Mesodermal cell (in vitro differentiated cells): Measurements from ENCODE around the gene TAF9. TPM values are rescaled to one million over a fixed set of nuclear protein-coding genes. Genes with fewer than 3 reads are reported as not detected.
A peak's percentile ranks its signal among the peaks of the same experiment; 100 is the strongest.

Source experiments
- H3K27ac ChIP-seq: 2 replicates; pipeline ENCODE4 v1.7.0; 2013; ENCODE audit warnings: mild to moderate bottlenecking, low read depth, low read length, moderate library complexity; ENCODE audit not compliant: severe bottlenecking
- H3K36me3 ChIP-seq: 2 replicates; pipeline ENCODE4 v1.7.1; 2013; ENCODE audit warnings: mild to moderate bottlenecking, low read length, moderate library complexity; ENCODE audit not compliant: control insufficient read depth, insufficient read depth
- H3K4me1 ChIP-seq: one replicate; pipeline ENCODE4 v1.7.1; 2013; ENCODE audit warnings: mild to moderate bottlenecking, low read length; ENCODE audit not compliant: insufficient read depth, control insufficient read depth, poor library complexity, severe bottlenecking
- H3K4me3 ChIP-seq: 2 replicates; pipeline ENCODE4 v1.7.0; 2013; ENCODE audit warnings: low read length, control low read depth, mild to moderate bottlenecking; ENCODE audit not compliant: insufficient read depth, poor library complexity, severe bottlenecking; ENCODE audit errors: extremely low read depth
- H3K9me3 ChIP-seq: 2 replicates; pipeline ENCODE4 v1.7.1; 2013; ENCODE audit warnings: mild to moderate bottlenecking, low read length, moderate library complexity; ENCODE audit not compliant: control insufficient read depth
- WGBS, 2 experiments: methylation state at CpG; one replicate each; pipeline ENCODE4 v1.1.5; 2013; ENCODE audit warnings: missing lambda C conversion rate in 2 of 2; ENCODE audit not compliant: insufficient coverage in 2 of 2; 5-methylcytosine and 5-hydroxymethylcytosine counted together
- polyA plus RNA-seq, 2 experiments: library from polyadenylated mRNA; stranded (reverse); fragments of 50-300 nt; gene quantifications; one replicate each; pipeline ENCODE4 v1.2.3, GENCODE V29; 2013

TAF9 gene
- 85.9 TPM for polyA plus RNA-seq (2013, experiment 1 of 2)
- polyA plus RNA-seq (2013, experiment 2 of 2) = 89.8 TPM

GRCh38 chr5:69369340-69370121 lies at the start of gene TAF9, which contains the start of the genes AK6 and RAD17:
TAF9 (minus strand) TSS chr5:69369520; CDS start chr5:69365737, 3,783 bp downstream.
AK6 (minus strand) TSS chr5:69369520; CDS start chr5:69369490, 30 bp downstream.
RAD17 (plus strand) TSS chr5:69369818; CDS start chr5:69372209, 2,391 bp downstream.
- 0% methylated on average over 45 to 46 of the region's 66 CpGs for WGBS, 2 experiments
- H3K9me3 ChIP-seq = no peaks in the 10 kb centered on the region
- H3K4me1 ChIP-seq = peaks cover 2% of the 10 kb centered on the region
- H3K27ac ChIP-seq = peak within 1 kb of the TSS; percentile 100
- H3K4me3 ChIP-seq = peak within 1 kb of the TSS; percentile 79
- H3K36me3 ChIP-seq = peaks cover 32% of the 10 kb centered on the region

- no CpG with 5 or more reads among the region's 3 CpGs for WGBS, 2 experiments
Observed at GRCh38 chr5:69418554-69418953, 49.2 kb upstream of the TAF9 start.

GRCh38 chr5:69416699-69417098 lies 47.4 kb upstream of the TAF9 start:
- Histone ChIP-seq H3K27ac (no peak overlapping the region), H3K4me3 (no peak overlapping the region), H3K4me1 (no peaks in the 10 kb centered on the region), H3K9me3 (no peaks in the 10 kb centered on the region), H3K36me3 (peaks cover 21% of the 10 kb centered on the region)

More at GRCh38 chr5:69418554-69418953, 49.2 kb upstream of the TAF9 start:
- Histone ChIP-seq H3K27ac (no peak overlapping the region), H3K4me1 (no peaks in the 10 kb centered on the region), H3K4me3 (no peak overlapping the region), H3K36me3 (peaks cover 15% of the 10 kb centered on the region), H3K9me3 (no peaks in the 10 kb centered on the region)

- Histone ChIP-seq H3K4me1 (no peaks in the 10 kb centered on the region), H3K4me3 (peak overlapping the region; percentile 56), H3K36me3 (peaks cover 26% of the 10 kb centered on the region), H3K27ac (no peak overlapping the region), H3K9me3 (no peaks in the 10 kb centered on the region)
- 51 to 59% methylated on average over 3 to 4 of the region's 6 CpGs for WGBS, 2 experiments
Observed at GRCh38 chr5:69416180-69416579, 46.9 kb upstream of the TAF9 start.

- Histone ChIP-seq H3K9me3 (no peaks in the 10 kb centered on the region), H3K4me1 (no peaks in the 10 kb centered on the region), H3K36me3 (peaks cover 31% of the 10 kb centered on the region), H3K4me3 (peak overlapping the region; percentile 56), H3K27ac (no peak overlapping the region)
- WGBS, 2 experiments = 8 to 10% methylated on average over 10 to 13 of the region's 18 CpGs
Observed at GRCh38 chr5:69415584-69415958, 46.3 kb upstream of the TAF9 start.

- H3K4me1 ChIP-seq = no peaks in the 10 kb centered on the region
- peaks cover 37% of the 10 kb centered on the region for H3K36me3 ChIP-seq
- peak within 1 kb of the TSS; percentile 56 for H3K4me3 ChIP-seq
- 3 to 4% methylated on average over 57 to 76 of the region's 78 CpGs for WGBS, 2 experiments
- no peak within 1 kb of the TSS for H3K27ac ChIP-seq
- H3K9me3 ChIP-seq = no peaks in the 10 kb centered on the region
Observed at GRCh38 chr5:69414885-69415583, 45.7 kb upstream of the TAF9 start, which contains the start of gene MARVELD2. MARVELD2 (plus strand) TSS chr5:69415116; CDS start chr5:69419386, 4,270 bp downstream.

GRCh38 chr5:69404659-69405330 lies 35.5 kb upstream of the TAF9 start:
- no peaks in the 10 kb centered on the region for H3K9me3 ChIP-seq
- no peak overlapping the region for H3K27ac ChIP-seq
- 93 to 98% methylated on average over 10 to 15 of the region's 15 CpGs for WGBS, 2 experiments
- peaks cover 71% of the 10 kb centered on the region for H3K36me3 ChIP-seq
- H3K4me3 ChIP-seq = no peak overlapping the region
- H3K4me1 ChIP-seq = no peaks in the 10 kb centered on the region

- Histone ChIP-seq H3K36me3 (peaks cover 60% of the 10 kb centered on the region), H3K4me1 (no peaks in the 10 kb centered on the region), H3K9me3 (no peaks in the 10 kb centered on the region)
Observed at GRCh38 chr5:69378376-69378775, 9.1 kb upstream of the TAF9 start.

GRCh38 chr5:69374911-69375446 lies 5.7 kb upstream of the TAF9 start:
- Histone ChIP-seq H3K4me1 (no peaks in the 10 kb centered on the region), H3K36me3 (peaks cover 29% of the 10 kb centered on the region), H3K9me3 (no peaks in the 10 kb centered on the region), H3K27ac (no peak overlapping the region), H3K4me3 (no peak overlapping the region)
- 100% methylated on average over 1 to 4 of the region's 4 CpGs for WGBS, 2 experiments

More at GRCh38 chr5:69378376-69378775, 9.1 kb upstream of the TAF9 start:
- Histone ChIP-seq H3K4me3 (no peak overlapping the region), H3K27ac (no peak overlapping the region)

- no peaks in the 10 kb centered on the region for H3K9me3 ChIP-seq
- 100% methylated on average over 2 to 3 of the region's 5 CpGs for WGBS, 2 experiments
- H3K4me3 ChIP-seq = no peak overlapping the region
- H3K36me3 ChIP-seq = peaks cover 26% of the 10 kb centered on the region
- peaks cover 2% of the 10 kb centered on the region for H3K4me1 ChIP-seq
- H3K27ac ChIP-seq = no peak overlapping the region
Observed at GRCh38 chr5:69372394-69372793, 3.1 kb upstream of the TAF9 start.
